WTC11 (cell line): ENCODE data around the gene STAT6.

Experiments used
- CTCF ChIP-seq: fragments of 200-600 bp; IDR thresholded peaks from 2 replicates; pipeline ENCODE4 v1.8.0; 2022; ENCODE audit warnings: antibody characterized with exemption
- MLX ChIP-seq: sonication (generic); formaldehyde crosslinking; IDR thresholded peaks from 2 replicates; pipeline ENCODE4 v1.8.1; 2023; ENCODE audit warnings: mild to moderate bottlenecking, missing genetic modification reagents, moderate library complexity
- NFE2L1 ChIP-seq: sonication (generic); formaldehyde crosslinking; IDR thresholded peaks from 2 replicates; pipeline ENCODE4 v1.8.1; 2023; ENCODE audit warnings: missing genetic modification reagents
- NR1H2 ChIP-seq: sonication (generic); formaldehyde crosslinking; IDR thresholded peaks from 2 replicates; pipeline ENCODE4 v1.9.0; 2021; ENCODE audit warnings: mild to moderate bottlenecking, moderate library complexity, missing genetic modification reagents
- SMAD3 ChIP-seq: sonication (generic); formaldehyde crosslinking; IDR thresholded peaks from 2 replicates; pipeline ENCODE4 v1.8.0; 2022; ENCODE audit warnings: missing genetic modification reagents, mild to moderate bottlenecking, borderline replicate concordance
- TP53 ChIP-seq: sonication (generic); formaldehyde crosslinking; IDR thresholded peaks from 2 replicates; pipeline ENCODE4 v1.8.1; 2023; ENCODE audit warnings: mild to moderate bottlenecking, missing genetic modification reagents

- TF ChIP-seq SMAD3 (no peak), TP53 (CRISPR knock-in tag) (no peak), MLX (CRISPR knock-in tag) (no peak), CTCF (no peak), NR1H2 (CRISPR knock-in tag) (no peak), NFE2L1 (no peak)
These were observed 42.3 kb upstream of the STAT6 start for GRCh38 chr12:57153415-57153997.
